Measurements from ENCODE around the gene CASQ2. TPM values are rescaled to one million over a fixed set of nuclear protein-coding genes. Genes with fewer than 3 reads are reported as not detected.
"Not testable (repeated sequence)": the region's sequence is repeated elsewhere in the genome, so short reads cannot be mapped to it uniquely, and the experiment has no call there.

Gene CASQ2
- polyA plus RNA-seq, 1 of the 3 experiments (the other 2 are of a cell fraction): not detected

DNA sequence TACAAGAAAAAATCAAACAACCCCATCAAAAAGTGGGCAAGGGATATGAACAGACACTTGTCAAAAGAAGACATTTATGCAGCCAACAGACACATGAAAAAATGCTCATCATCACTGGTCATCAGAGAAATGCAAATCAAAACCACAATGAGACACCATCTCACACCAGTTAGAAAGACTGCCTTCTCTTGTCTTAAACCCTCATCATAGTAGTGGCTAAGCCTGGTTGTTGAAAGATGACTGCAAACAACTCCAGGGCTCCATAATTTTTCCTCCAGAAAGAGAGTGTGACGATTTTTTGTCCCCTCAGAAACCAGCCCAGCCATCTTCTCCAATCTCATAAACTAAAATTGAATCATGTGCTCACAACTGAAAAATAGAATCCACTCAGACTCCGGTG lies 12.1 kb upstream of the CASQ2 start:
- H3K4me3 ChIP-seq (ENCODE audit: low read depth in 2 of 2, low read length in 1 of 2); DNase-seq; POLR2A ChIA-PET; H3F3A ChIP-seq (replicated peaks; ENCODE audit: insufficient read depth); H3K9me3 ChIP-seq; H3K79me2 ChIP-seq (ENCODE audit: insufficient read depth); H4K20me1 ChIP-seq (ENCODE audit: insufficient read depth); H3K4me2 ChIP-seq; H3K36me3 ChIP-seq (replicated peaks in 1 of 2; ENCODE audit: control insufficient read depth in 1 of 2, insufficient read depth in 2 of 2, low read length in 1 of 2); H3K4me1 ChIP-seq (ENCODE audit: control insufficient read depth in 1 of 2, insufficient read depth in 2 of 2, low read depth in 1 of 2, low read length in 1 of 2); H3K27me3 ChIP-seq (ENCODE audit: insufficient read depth); H3K9ac ChIP-seq; H3K9me2 ChIP-seq; H3K27ac ChIP-seq (ENCODE audit: low read depth in 2 of 2, low read length in 1 of 2); H2AFZ ChIP-seq (ENCODE audit: low read depth): not testable (repeated sequence)
- WGBS (ENCODE audit: low lambda C conversion rate): 35% methylated on average over 2 of the region's 2 CpGs
- CTCF ChIA-PET: interaction anchor here (0.8 to 3.6 kb wide), 2 partner anchors 74 to 172 kb away, joined by 3 to 20 read pairs; no protein-coding TSS in a partner anchor

DNA sequence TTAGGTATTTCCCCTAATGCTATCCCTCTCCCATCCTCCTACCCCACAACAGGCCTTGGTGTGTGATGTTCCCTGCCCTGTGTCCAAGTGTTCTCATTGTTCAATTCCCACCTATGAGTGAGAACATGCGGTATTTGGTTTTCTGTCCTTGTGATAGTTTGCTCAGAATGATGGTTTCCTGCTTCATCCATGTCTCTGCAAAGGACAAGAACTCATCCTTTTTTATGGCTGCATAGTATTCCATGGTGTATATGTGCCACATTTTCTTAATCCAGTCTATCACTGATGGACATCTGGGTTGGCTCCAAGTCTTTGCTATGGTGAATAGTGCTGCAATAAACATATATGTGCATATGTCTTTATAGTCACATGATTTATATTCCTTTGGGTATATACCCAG lies 10.6 kb upstream of the CASQ2 start:
- H2AFZ ChIP-seq (ENCODE audit: low read depth); POLR2A ChIA-PET; H3K27me3 ChIP-seq (ENCODE audit: insufficient read depth); H3K79me2 ChIP-seq (ENCODE audit: insufficient read depth); H3F3A ChIP-seq (replicated peaks; ENCODE audit: insufficient read depth); CTCF ChIA-PET; H3K36me3 ChIP-seq (replicated peaks in 1 of 2; ENCODE audit: control insufficient read depth in 1 of 2, insufficient read depth in 2 of 2, low read length in 1 of 2); H3K4me1 ChIP-seq (ENCODE audit: control insufficient read depth in 1 of 2, insufficient read depth in 2 of 2, low read depth in 1 of 2, low read length in 1 of 2); H4K20me1 ChIP-seq (ENCODE audit: insufficient read depth); DNase-seq; H3K27ac ChIP-seq (ENCODE audit: low read depth in 2 of 2, low read length in 1 of 2); H3K9me3 ChIP-seq; H3K9ac ChIP-seq; H3K9me2 ChIP-seq; H3K4me3 ChIP-seq (ENCODE audit: low read depth in 2 of 2, low read length in 1 of 2); H3K4me2 ChIP-seq: not testable (repeated sequence)
- WGBS (ENCODE audit: low lambda C conversion rate): 45% methylated on average over 1 of the region's 1 CpG

DNA sequence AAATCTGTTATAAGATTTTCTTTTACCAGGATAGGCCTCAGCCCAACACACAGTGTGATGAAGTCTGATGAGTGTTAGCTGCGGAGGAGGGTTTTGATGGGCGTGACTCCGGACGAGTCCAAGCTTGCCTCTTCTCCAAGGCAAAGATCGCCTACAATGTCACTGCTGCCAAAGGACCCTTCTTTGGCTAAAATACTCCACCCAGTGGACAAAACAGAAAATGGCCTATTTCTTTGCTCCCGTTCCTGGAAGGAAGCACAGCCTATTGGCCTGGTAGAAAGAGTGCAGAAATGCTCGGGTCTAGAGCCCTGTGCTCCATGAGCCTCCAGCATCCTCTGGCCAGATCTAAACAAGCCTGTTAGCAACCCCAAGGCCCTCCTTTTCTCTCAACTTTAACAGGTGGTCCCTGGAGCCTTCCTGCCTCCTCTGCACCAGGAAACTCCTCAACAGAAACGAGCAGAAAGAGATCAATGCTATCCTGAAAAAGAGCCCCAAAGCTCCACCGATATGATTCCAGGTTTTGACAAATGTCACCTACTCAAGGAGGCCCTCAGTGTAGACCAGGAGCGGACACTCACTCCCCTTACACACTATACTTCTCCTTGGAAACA lies 3.4 kb upstream of the CASQ2 start:
- Histone ChIP-seq H3F3A (replicated peaks; ENCODE audit: insufficient read depth) (no peaks in the 10 kb centered on the region), H3K9me3 (no peaks in the 10 kb centered on the region), H4K20me1 (ENCODE audit: insufficient read depth) (no peaks in the 10 kb centered on the region), H3K79me2 (ENCODE audit: insufficient read depth) (no peaks in the 10 kb centered on the region), H3K36me3 (replicated peaks in 1 of 2; ENCODE audit: control insufficient read depth in 1 of 2, insufficient read depth in 2 of 2, low read length in 1 of 2) (no peaks in the 10 kb centered on the region), H3K4me3 (ENCODE audit: low read depth in 2 of 2, low read length in 1 of 2) (no peak overlapping the region; a peak in 1 of 4 replicates), H3K27ac (ENCODE audit: low read depth in 2 of 2, low read length in 1 of 2) (no peak overlapping the region), H3K27me3 (ENCODE audit: insufficient read depth) (no peaks in the 10 kb centered on the region; the same call in 1 of the 2 replicates), H3K9me2 (no peaks in the 10 kb centered on the region), H3K4me2 (no peak overlapping the region), H3K9ac (no peak overlapping the region), H2AFZ (ENCODE audit: low read depth) (peak overlapping the region; percentile 80), H3K4me1 (ENCODE audit: control insufficient read depth in 1 of 2, insufficient read depth in 2 of 2, low read depth in 1 of 2, low read length in 1 of 2) (peaks cover 0 to 4% of the 10 kb centered on the region in 2 experiments; a peak in 1 of 4 replicates)
- peak; percentile 68 for DNase-seq
- POLR2A ChIA-PET: no interaction called here
- 28% methylated on average over 10 of the region's 10 CpGs for WGBS (ENCODE audit: low lambda C conversion rate)
- CTCF ChIA-PET: interaction anchor here (0.6 to 7.5 kb wide), 46 partner anchors 9 to 727 kb away, joined by 3 to 106 read pairs (median 5); no protein-coding TSS in a partner anchor
- TF ChIP-seq, protein P1, sequence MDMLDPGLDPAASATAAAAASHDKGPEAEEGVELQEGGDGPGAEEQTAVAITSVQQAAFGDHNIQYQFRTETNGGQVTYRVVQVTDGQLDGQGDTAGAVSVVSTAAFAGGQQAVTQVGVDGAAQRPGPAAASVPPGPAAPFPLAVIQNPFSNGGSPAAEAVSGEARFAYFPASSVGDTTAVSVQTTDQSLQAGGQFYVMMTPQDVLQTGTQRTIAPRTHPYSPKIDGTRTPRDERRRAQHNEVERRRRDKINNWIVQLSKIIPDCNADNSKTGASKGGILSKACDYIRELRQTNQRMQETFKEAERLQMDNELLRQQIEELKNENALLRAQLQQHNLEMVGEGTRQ (IDR thresholded peaks at IDR 0.05; ENCODE audit: borderline replicate concordance, low read depth, low read length): no peak
- TF ChIP-seq RXRA (IDR thresholded peaks at IDR 0.05; ENCODE audit: borderline replicate concordance, low read depth): no peak
- TF ChIP-seq MXI1 (IDR thresholded peaks at IDR 0.05; ENCODE audit: low read depth, low read length): no peak
- TF ChIP-seq REST (IDR thresholded peaks at IDR 0.05; ENCODE audit: low read depth, low read length): no peak
- TF ChIP-seq POLR2AphosphoS5 (IDR thresholded peaks at IDR 0.05; ENCODE audit: low read depth, low read length): no peak
- no peak for TF ChIP-seq ZBTB33 (IDR thresholded peaks at IDR 0.05; ENCODE audit: borderline replicate concordance, low read depth)
- no peak for TF ChIP-seq CHD2 (IDR thresholded peaks at IDR 0.05; ENCODE audit: low read length, partially characterized antibody)
- peak; percentile 24; the same call in 1 of the 2 replicates for TF ChIP-seq PBX3 (IDR thresholded peaks at IDR 0.05)
- TF ChIP-seq GATA2 (CRISPR knock-in tag; IDR thresholded peaks at IDR 0.05): no peak
- TF ChIP-seq RAD21 (IDR thresholded peaks at IDR 0.05; ENCODE audit: low read length): peak; percentile 93
- no peak for TF ChIP-seq EZH2phosphoT487 (IDR thresholded peaks at IDR 0.05; ENCODE audit: borderline replicate concordance, low read depth)
- no peak for TF ChIP-seq GABPA (IDR thresholded peaks at IDR 0.05; ENCODE audit: low read depth)
- 0 out of 2 replicates have a peak, but pooled peaks have one; percentile 25 for TF ChIP-seq RCOR1 (IDR thresholded peaks at IDR 0.05; ENCODE audit: low read length)
- no peak for TF ChIP-seq TCF12 (IDR thresholded peaks at IDR 0.05)

Data from SK-N-SH (cell line).